GM19351 (cell line): ENCODE measurements around the gene CAMKK1.

ENCODE experiments used
- ATAC-seq: cut with Tn5 transposase; IDR thresholded peaks from one replicate; pipeline ENCODE4 v1.9.1; 2021; ENCODE audit warnings: mild to moderate bottlenecking, moderate library complexity; ENCODE audit not compliant: unreplicated experiment

CAMKK1 gene

DNA sequence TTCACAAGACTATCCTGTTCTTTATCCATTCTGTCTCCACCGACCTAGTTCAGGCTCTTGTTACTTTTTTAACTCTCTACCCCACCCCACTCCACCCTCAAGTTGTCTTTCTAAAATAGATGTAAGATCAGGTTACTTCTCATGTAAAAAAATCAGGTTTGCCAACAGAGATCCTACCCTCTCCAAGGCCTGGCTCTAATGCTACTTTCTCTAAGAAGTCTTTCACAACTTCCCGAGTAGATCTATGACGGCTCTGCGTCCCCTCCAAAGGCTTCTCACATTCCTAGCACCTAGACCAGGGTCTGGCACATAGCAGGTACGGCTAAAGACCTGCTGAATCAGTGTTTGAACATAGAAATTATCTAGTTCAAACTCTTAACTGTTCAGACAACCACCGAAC is 77.7 kb downstream of the CAMKK1 start:
- no peak for ATAC-seq

DNA sequence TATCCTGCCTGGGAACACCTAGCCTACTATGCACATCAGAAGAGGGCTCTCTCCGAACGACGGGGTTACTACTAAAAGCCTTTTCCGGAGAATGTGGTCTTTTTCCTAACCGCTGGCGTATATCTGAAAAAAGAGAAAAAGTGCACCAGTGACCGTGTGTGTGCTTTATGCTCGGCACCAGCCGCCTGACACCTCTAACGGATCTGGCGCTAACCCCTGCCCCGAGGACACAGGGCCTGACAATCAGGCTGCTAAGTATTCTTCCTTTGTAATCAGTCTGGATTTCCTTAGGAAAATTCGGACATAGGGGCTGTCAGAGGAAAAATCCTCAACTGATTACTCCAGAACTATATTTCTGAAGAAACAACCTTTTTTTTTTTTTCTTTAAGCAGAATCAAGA is 78.5 kb downstream of the CAMKK1 start:
- ATAC-seq, result no peak

DNA sequence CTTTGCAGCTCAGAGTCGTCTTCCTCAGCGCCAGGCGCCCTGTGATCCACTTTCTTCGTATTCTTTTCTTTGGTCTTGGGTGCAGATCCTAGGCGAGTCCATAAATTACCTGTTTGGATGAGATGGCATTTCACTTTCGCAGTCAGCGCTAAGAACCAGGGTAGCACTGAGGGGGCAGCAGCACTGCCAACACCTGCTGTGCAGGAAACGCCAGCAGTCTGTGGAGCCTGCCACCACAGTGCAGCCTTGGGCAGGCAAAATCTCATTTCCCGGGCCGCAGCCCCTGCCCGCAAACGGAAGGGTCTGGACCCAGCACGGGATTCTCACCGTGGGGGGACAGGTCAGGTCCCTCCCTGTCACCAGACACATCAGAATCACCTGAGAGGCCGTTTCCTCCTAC is 79.7 kb downstream of the CAMKK1 start:
- no peak for ATAC-seq

DNA sequence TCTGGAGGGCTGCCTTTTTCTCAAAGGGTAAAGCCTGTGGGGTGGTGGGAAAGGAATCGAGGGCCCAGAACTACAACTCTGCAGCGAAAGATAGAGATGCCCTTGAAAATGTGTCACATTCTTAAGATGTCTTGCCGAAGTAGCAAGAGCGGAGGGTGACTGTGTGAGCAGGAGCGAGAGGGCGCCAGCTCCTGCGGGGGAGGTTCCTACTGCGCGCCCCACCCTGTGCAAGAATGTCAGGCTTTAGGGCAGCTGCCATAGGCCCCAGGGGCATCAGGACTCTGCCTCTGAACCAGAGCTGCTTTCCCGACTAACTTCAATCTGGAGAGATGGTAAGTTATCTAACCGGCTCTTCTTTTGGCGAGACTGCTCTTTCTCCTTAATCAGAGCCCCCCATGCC is 80.1 kb downstream of the CAMKK1 start:
- no peak for ATAC-seq

DNA sequence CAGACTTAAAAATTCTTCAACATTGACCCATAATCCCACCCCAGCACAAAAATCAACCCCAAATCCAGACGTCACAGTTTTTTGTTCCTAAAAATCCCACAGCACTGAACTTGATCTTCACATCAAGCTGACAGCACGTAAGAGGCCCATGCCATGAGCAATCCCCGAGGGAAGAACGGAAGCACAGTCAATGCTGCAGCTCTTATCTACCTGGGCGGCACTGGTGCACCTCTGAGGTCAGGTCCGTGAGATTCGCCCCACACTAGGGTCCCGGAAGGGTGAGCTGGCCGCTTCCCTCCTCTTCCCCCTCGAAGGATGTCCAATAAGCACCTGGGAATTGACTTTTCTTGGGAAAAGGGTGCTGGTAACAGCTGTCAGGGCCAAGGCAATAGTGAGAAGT is 80.6 kb downstream of the CAMKK1 start:
- no peak for ATAC-seq
